ENCODE results near the gene AP5Z1. TPM values are rescaled to one million over a fixed set of nuclear protein-coding genes. Genes with fewer than 3 reads are reported as not detected.
"Not testable (repeated sequence)": the region's sequence is repeated elsewhere in the genome, so short reads cannot be mapped to it uniquely, and the experiment has no call there.

Gene AP5Z1
- total and polyA plus RNA-seq, 11 donors, result 8.4 to 31.9 (median 13.4) TPM

DNA sequence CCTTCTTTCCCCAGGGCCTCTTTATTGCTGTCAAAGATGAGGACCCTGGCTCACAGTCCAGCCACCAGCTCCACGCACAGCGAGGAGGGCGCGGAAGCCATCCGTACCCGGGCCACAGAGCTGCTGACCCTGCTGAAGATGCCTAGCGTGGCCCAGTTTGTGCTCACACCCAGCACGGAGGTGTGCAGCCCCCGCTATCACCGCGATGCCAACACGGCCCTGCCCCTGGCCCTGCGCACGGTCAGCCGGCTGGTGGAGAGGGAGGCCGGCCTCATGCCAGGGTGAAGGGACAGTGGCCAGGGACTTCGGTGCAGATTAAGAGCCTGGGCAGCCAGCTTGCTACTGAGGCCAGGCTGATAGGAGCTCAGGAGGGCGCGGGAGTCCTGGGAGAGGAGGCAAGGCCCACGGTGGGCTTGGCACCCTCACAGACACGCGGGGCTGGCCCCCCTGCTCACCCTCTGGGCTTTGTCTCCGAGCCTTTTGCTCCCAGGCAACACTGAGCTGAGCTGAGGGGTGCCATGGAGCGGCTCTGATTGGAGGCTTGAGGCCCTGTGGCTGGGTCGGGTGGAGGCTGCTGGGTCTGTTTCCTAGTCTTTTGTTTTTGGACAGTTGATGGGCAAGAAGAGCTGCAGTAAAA, 15.8 kb downstream of the AP5Z1 start:
- peaks cover 0 to 58% (median 47%) of the 10 kb centered on the region in 9 donors for H3K36me3 ChIP-seq
- no peaks in the 10 kb centered on the region for H3K27me3 ChIP-seq
- WGBS, 4 donors, result 90 to 94% (median 93%) methylated on average over 22 to 25 of the region's 25 CpGs
- no peaks in the 10 kb centered on the region for H3K9me3 ChIP-seq
- peaks cover 0 to 10% (median 5%) of the 10 kb centered on the region in 12 donors for H3K4me1 ChIP-seq
- no peak overlapping the region for H3K27ac ChIP-seq
- intact Hi-C loops (cut with DNase I), result loop anchor here in 2 of 10 donors (10.0 kb wide), 2 partner anchors 94 to 294 kb away; partner anchors contain the start of gene RADIL (in 1 of the 2)
- no peak overlapping the region for H3K4me3 ChIP-seq
- ATAC-seq, result no peak
- TF ChIP-seq POLR2A (IDR thresholded peaks at IDR 0.05), result no peak
- TF ChIP-seq, protein P1, sequence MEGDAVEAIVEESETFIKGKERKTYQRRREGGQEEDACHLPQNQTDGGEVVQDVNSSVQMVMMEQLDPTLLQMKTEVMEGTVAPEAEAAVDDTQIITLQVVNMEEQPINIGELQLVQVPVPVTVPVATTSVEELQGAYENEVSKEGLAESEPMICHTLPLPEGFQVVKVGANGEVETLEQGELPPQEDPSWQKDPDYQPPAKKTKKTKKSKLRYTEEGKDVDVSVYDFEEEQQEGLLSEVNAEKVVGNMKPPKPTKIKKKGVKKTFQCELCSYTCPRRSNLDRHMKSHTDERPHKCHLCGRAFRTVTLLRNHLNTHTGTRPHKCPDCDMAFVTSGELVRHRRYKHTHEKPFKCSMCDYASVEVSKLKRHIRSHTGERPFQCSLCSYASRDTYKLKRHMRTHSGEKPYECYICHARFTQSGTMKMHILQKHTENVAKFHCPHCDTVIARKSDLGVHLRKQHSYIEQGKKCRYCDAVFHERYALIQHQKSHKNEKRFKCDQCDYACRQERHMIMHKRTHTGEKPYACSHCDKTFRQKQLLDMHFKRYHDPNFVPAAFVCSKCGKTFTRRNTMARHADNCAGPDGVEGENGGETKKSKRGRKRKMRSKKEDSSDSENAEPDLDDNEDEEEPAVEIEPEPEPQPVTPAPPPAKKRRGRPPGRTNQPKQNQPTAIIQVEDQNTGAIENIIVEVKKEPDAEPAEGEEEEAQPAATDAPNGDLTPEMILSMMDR (IDR thresholded peaks at IDR 0.05), result no peak
- peak in 2 of 5 donors; percentile 12 to 54 for DNase-seq

GRCh38 chr7:4791738-4792536, 16.5 kb downstream of the AP5Z1 start:
- H3K4me1 ChIP-seq, result peaks cover 0 to 10% (median 5%) of the 10 kb centered on the region in 12 donors
- TF ChIP-seq, protein P1 (IDR thresholded peaks at IDR 0.05), result peak; percentile 63 to 96 (median 82)
- no peak for TF ChIP-seq POLR2A (IDR thresholded peaks at IDR 0.05)
- WGBS, 4 donors, result 49 to 88% (median 56%) methylated on average over 18 to 50 of the region's 50 CpGs
- peak; percentile 62 to 85 (median 83) for DNase-seq
- intact Hi-C loops (cut with DNase I), result loop anchor here in 4 of 10 donors (2.0 to 10.0 kb wide), 4 partner anchors 91 to 297 kb away; partner anchors contain the start of gene RADIL (in 2 of the 4)
- peak; percentile 29 to 74 (median 66) for ATAC-seq
- H3K27ac ChIP-seq, result peak overlapping the region in 6 of 12 donors; percentile 25 to 76 (median 47)
- no peaks in the 10 kb centered on the region for H3K9me3 ChIP-seq
- H3K4me3 ChIP-seq, result peak overlapping the region in 11 of 12 donors; percentile 11 to 62 (median 51)
- H3K27me3 ChIP-seq, result no peaks in the 10 kb centered on the region
- peaks cover 0 to 51% (median 40%) of the 10 kb centered on the region in 9 donors for H3K36me3 ChIP-seq

DNA sequence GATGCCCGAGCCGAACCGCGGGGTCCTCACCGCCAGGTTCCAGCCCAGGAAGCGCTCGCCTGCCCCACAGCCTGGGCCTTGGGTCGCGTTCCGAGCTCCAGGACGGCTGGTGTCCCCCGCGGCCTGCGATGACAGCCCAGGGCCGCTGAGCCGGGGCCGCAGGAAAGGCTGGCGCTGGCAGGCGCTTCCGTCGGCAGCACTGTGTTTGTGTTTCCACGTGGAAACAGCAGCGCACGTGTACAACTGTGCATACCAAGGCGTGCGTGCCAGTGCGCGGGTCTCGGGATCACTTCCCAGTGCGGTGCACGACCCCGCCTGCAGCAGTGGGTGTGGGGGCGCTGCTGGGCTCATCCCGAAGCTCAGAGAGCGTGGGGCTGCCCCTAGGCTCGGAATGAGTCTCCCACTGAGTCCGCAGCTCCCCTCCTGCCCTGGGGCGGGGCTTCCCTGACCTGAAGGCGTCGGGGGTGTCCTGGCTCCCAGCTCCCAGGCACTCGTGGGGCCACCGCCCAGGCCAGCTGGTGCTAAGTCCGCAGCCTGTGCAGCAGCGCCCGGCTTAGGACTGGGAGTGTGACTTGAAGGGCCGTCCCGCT, 17.2 kb downstream of the AP5Z1 start:
- ATAC-seq (peak in 3 of 4 donors; percentile 28 to 31 (median 29)), DNase-seq (no peak)
- Histone ChIP-seq H3K9me3 (no peaks in the 10 kb centered on the region), H3K27ac (peak overlapping the region in 6 of 12 donors; percentile 25 to 76 (median 47)), H3K27me3 (no peaks in the 10 kb centered on the region), H3K36me3 (peaks cover 0 to 44% (median 33%) of the 10 kb centered on the region in 9 donors), H3K4me1 (peaks cover 0 to 12% (median 5%) of the 10 kb centered on the region in 12 donors), H3K4me3 (peak overlapping the region in 11 of 12 donors; percentile 11 to 62 (median 51))
- WGBS, 4 donors, result 32 to 95% (median 43%) methylated on average over 7 to 47 of the region's 47 CpGs
- TF ChIP-seq, protein P1 (IDR thresholded peaks at IDR 0.05), result peak in 1 of 12 donors; percentile 4
- TF ChIP-seq POLR2A (IDR thresholded peaks at IDR 0.05), result no peak
- intact Hi-C loops (cut with DNase I), result loop anchor here in 4 of 10 donors (2.0 to 10.0 kb wide), 4 partner anchors 90 to 296 kb away; partner anchors contain the start of gene RADIL (in 2 of the 4)

- not testable (repeated sequence) for H3K27ac ChIP-seq
Measured at GRCh38 chr7:4793385-4793993, 18.1 kb downstream of the AP5Z1 start.

DNA sequence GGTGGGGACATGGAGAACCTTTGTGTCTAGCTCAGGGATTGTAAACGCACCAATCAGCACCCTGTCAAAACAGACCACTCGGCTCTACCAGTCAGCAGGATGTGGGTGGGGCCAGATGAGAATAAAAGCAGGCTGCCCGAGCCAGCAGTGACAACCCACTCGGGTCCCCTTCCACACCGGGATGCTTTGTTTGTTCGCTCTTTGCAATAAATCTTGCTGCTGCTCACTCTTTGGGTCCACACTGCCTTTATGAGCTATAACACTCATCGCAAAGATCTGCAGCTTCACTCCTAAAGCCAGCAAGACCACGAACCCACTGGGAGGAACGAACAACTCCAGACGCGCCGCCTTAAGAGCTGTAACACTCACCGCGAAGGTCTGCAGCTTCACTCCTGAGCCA, 18.7 kb downstream of the AP5Z1 start:
- not testable (repeated sequence) for H3K9me3 ChIP-seq, H3K27ac ChIP-seq, ATAC-seq, H3K27me3 ChIP-seq, H3K4me3 ChIP-seq, DNase-seq
- peaks cover 0 to 28% (median 21%) of the 10 kb centered on the region in 9 donors for H3K36me3 ChIP-seq
- 86 to 94% (median 90%) methylated on average over 13 to 14 of the region's 14 CpGs for WGBS, 4 donors
- intact Hi-C loops (cut with DNase I), result loop anchor here in 2 of 10 donors (10.0 kb wide), 2 partner anchors 91 to 291 kb away; partner anchors contain the start of gene RADIL (in 1 of the 2)
- H3K4me1 ChIP-seq, result peaks cover 0 to 25% (median 11%) of the 10 kb centered on the region in 12 donors

More at GRCh38 chr7:4793385-4793993, 18.1 kb downstream of the AP5Z1 start:
- Histone ChIP-seq H3K4me1 (peaks cover 0 to 18% (median 10%) of the 10 kb centered on the region in 12 donors), H3K36me3 (peaks cover 0 to 35% (median 25%) of the 10 kb centered on the region in 9 donors)
- H3K9me3 ChIP-seq, ATAC-seq, H3K4me3 ChIP-seq, DNase-seq, H3K27me3 ChIP-seq: not testable (repeated sequence)
- intact Hi-C loops (cut with DNase I), result loop anchor here in 4 of 10 donors (2.0 to 10.0 kb wide), 4 partner anchors 89 to 295 kb away; partner anchors contain the start of gene RADIL (in 2 of the 4)
- 95 to 98% (median 97%) methylated on average over 10 to 30 of the region's 30 CpGs for WGBS, 4 donors

All from heart left ventricle (tissue), 16 donors.